Muscle layer of duodenum (tissue), 2 donors: Measurements from ENCODE around the gene RPS6KC1.
"Not testable (repeated sequence)": the region's sequence is repeated elsewhere in the genome, so short reads cannot be mapped to it uniquely, and the experiment has no call there.

Source experiments
- H3K27ac ChIP-seq: one replicate; pipeline ENCODE4 v1.7.0; 2013; ENCODE audit warnings: mild to moderate bottlenecking, low read length
- H3K27me3 ChIP-seq: one replicate; pipeline ENCODE4 v1.7.0; 2013; ENCODE audit warnings: low read depth, mild to moderate bottlenecking, control low read depth, low read length
- H3K36me3 ChIP-seq, 2 donors: one replicate each; pipeline ENCODE4 v1.7.0; 2013; ENCODE audit warnings: low read length in 2 of 2, control low read depth in 1 of 2, mild to moderate bottlenecking in 1 of 2; ENCODE audit not compliant: insufficient read depth in 2 of 2, control insufficient read depth in 1 of 2
- H3K4me1 ChIP-seq, 2 donors: one replicate each; pipeline ENCODE4 v1.7.0; 2013; ENCODE audit warnings: low read length in 2 of 2, mild to moderate bottlenecking in 2 of 2, control low read depth in 1 of 2, moderate library complexity in 1 of 2; ENCODE audit not compliant: insufficient read depth in 2 of 2, control insufficient read depth in 1 of 2
- H3K4me3 ChIP-seq, 2 donors: one replicate each; pipeline ENCODE4 v1.7.0; 2013; ENCODE audit warnings: low read length in 2 of 2, low read depth in 1 of 2, mild to moderate bottlenecking in 1 of 2
- H3K9me3 ChIP-seq, 2 donors: one replicate each; pipeline ENCODE4 v1.7.0; 2013; ENCODE audit warnings: low read length in 2 of 2, control low read depth in 1 of 2, mild to moderate bottlenecking in 1 of 2; ENCODE audit not compliant: control insufficient read depth in 1 of 2
- donor health status: healthy.

The RPS6KC1 gene, protein sequence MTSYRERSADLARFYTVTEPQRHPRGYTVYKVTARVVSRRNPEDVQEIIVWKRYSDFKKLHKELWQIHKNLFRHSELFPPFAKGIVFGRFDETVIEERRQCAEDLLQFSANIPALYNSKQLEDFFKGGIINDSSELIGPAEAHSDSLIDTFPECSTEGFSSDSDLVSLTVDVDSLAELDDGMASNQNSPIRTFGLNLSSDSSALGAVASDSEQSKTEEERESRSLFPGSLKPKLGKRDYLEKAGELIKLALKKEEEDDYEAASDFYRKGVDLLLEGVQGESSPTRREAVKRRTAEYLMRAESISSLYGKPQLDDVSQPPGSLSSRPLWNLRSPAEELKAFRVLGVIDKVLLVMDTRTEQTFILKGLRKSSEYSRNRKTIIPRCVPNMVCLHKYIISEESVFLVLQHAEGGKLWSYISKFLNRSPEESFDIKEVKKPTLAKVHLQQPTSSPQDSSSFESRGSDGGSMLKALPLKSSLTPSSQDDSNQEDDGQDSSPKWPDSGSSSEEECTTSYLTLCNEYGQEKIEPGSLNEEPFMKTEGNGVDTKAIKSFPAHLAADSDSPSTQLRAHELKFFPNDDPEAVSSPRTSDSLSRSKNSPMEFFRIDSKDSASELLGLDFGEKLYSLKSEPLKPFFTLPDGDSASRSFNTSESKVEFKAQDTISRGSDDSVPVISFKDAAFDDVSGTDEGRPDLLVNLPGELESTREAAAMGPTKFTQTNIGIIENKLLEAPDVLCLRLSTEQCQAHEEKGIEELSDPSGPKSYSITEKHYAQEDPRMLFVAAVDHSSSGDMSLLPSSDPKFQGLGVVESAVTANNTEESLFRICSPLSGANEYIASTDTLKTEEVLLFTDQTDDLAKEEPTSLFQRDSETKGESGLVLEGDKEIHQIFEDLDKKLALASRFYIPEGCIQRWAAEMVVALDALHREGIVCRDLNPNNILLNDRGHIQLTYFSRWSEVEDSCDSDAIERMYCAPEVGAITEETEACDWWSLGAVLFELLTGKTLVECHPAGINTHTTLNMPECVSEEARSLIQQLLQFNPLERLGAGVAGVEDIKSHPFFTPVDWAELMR

DNA sequence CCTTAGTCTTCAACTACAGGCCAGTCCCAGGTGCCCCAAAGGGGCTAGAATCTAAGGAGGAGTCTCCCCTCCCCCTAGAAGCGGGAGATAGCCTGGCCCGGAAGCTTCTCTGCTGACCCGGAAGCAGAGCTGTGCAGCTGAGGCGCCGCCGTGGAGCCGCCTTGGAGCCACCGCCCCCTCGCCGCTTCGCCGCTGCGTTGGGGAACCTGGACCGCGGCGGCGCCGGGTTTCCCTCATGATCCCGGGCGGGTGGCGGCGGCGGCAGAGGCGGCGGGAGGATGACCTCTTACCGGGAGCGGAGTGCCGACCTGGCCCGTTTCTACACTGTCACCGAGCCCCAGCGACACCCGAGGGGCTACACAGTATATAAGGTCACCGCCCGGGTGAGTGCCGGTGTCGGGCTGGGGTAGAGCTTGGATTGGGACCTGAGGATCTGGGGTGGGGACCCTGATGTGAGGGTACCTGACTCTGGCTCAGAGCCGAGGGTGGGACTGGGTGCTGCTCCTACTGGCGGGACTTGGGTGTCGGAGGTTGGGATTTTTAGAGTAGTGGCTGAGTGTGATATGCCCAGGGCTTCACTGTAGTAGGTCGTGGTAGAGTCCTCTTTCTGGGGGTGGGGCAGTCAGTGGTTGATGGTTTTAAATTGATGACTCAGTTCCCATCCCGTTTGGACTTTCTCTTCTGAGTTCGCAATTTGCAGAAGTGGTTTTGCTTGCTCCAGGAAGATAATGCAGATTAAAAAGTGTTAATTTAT is at the start of gene RPS6KC1:
Gene RPS6KC1, plus strand, starts transcription at position 115 of the 754 bp plus-strand sequence. Its CDS starts 164 bp downstream, at position 279.
- Histone ChIP-seq H3K27ac (peak within 1 kb of the TSS; percentile 80), H3K4me1 (peaks cover 4 to 17% of the 10 kb centered on the region in 2 donors), H3K9me3 (no peaks in the 10 kb centered on the region), H3K27me3 (no peaks in the 10 kb centered on the region), H3K4me3 (peak within 1 kb of the TSS; percentile 89 to 96), H3K36me3 (no peaks in the 10 kb centered on the region)

- H3K9me3 ChIP-seq = no peaks in the 10 kb centered on the region
- peaks cover 28 to 55% of the 10 kb centered on the region in 2 donors for H3K36me3 ChIP-seq
- H3K27me3 ChIP-seq = no peaks in the 10 kb centered on the region
- no peaks in the 10 kb centered on the region for H3K4me1 ChIP-seq
- no peak overlapping the region for H3K27ac ChIP-seq
- no peak overlapping the region for H3K4me3 ChIP-seq
Observed at GRCh38 chr1:213003256-213003655, 47.8 kb upstream of the RPS6KC1 start.

DNA sequence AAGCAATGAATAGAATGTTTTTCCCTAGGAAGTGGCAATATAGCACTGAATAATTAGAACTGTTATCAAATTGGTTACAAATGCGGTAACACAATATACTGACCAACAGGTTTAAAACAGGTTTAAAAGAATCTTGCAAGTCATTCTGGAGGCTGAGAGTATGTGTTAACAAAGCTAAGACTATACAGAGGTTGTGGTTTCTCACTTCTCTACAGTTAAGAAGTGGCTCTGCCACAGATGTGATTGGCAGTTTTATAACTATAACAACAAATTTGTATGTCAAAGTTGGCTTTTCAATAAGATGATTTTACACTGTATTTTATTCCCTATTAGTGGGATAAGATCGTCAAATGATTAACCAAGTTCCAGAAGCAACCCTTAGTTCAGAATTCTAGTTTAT is 42.5 kb upstream of the RPS6KC1 start:
- H3K27ac ChIP-seq = no peak overlapping the region

DNA sequence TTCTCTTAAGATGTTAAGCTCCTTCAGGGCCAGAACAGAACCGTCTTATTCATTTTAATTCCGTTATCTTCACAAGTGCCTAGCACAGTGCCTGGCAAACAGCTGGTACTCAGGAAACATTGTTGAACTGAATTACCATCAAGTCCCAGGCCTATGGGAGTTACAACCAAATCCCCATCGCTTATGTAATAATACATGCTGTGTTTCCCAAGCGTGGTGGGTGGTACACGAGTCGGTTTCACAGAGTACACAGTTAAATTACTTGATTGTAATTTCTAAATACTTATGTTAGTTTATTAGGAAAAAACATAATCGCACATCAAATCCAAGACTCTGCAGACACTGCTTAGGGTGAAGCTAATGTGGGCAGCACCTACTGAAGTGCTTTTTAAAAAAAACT is 36.4 kb upstream of the RPS6KC1 start:
- peaks cover 4 to 7% of the 10 kb centered on the region in 2 donors for H3K36me3 ChIP-seq
- no peaks in the 10 kb centered on the region for H3K27me3 ChIP-seq
- H3K27ac ChIP-seq = peak overlapping the region; percentile 84
- peak overlapping the region; percentile 78 to 85 for H3K4me3 ChIP-seq
- peaks cover 5 to 19% of the 10 kb centered on the region in 2 donors for H3K4me1 ChIP-seq
- no peaks in the 10 kb centered on the region for H3K9me3 ChIP-seq

More for the DNA sequence above, 42.5 kb upstream of the RPS6KC1 start:
- Histone ChIP-seq H3K4me3 (no peak overlapping the region), H3K4me1 (peaks cover 0 to 7% of the 10 kb centered on the region in 2 donors), H3K27me3 (no peaks in the 10 kb centered on the region), H3K36me3 (peaks cover 17 to 40% of the 10 kb centered on the region in 2 donors), H3K9me3 (no peaks in the 10 kb centered on the region)

GRCh38 chr1:213015099-213016050 is 35.7 kb upstream of the RPS6KC1 start, which contains the start of gene ANGEL2:
Gene ANGEL2, minus strand, starts transcription at chr1:213015867. Its CDS starts 196 bp downstream, at chr1:213015671.
- Histone ChIP-seq H3K27me3 (no peaks in the 10 kb centered on the region), H3K9me3 (no peaks in the 10 kb centered on the region), H3K4me1 (peaks cover 5 to 19% of the 10 kb centered on the region in 2 donors), H3K36me3 (peaks cover 4 to 7% of the 10 kb centered on the region in 2 donors), H3K4me3 (peak within 1 kb of the TSS; percentile 78 to 85), H3K27ac (peak within 1 kb of the TSS; percentile 84)

DNA sequence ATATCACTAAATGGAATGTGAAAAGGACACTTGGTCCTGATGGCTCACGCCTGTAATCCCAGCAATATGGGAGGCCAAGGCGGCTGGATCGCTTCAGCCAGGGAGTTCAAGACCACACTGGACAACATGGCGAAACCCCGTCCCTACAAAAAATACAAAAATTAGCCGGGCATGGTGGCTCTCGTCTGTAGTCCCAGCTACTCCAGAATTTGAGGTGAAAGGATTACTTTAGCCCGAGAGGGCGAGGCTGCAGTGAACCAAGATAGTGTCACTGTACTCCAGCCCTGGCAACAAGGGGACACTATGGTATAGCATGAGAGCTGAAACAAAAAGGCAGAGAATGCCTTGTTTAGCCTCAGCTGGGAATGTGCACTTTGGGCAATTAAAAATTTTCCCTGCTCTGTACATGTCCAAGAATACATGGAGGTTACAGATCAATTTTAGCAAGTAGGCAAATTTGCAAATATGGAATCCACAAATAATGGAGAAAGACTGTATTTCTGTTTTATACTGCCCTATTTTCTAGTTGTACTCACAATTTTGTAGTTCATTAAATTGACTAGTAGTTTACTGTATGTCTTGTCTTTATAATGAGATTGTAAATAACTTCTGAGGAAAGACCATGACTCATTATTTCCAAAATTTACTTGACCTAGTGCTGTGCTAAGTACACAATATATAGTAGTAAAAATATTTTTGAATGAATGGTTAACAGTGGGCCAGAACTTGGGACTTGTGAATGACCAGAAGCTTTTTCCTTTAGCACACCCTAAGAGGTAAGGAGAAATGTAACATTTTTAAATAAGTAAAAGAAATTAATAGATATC is 33.4 kb upstream of the RPS6KC1 start:
- Histone ChIP-seq H3K36me3 (peaks cover 0 to 1% of the 10 kb centered on the region in 2 donors), H3K4me3 (no peak overlapping the region), H3K27ac (no peak overlapping the region), H3K4me1 (peaks cover 5 to 14% of the 10 kb centered on the region in 2 donors), H3K9me3 (no peaks in the 10 kb centered on the region), H3K27me3 (no peaks in the 10 kb centered on the region)

GRCh38 chr1:213019450-213019849 is 31.6 kb upstream of the RPS6KC1 start:
- Histone ChIP-seq H3K4me1 (peaks cover 3 to 4% of the 10 kb centered on the region in 2 donors), H3K27ac (no peak overlapping the region), H3K9me3 (no peaks in the 10 kb centered on the region), H3K4me3 (no peak overlapping the region), H3K27me3 (no peaks in the 10 kb centered on the region), H3K36me3 (no peaks in the 10 kb centered on the region)

- H3K36me3 ChIP-seq = no peaks in the 10 kb centered on the region
- H3K4me1 ChIP-seq = no peaks in the 10 kb centered on the region
- no peaks in the 10 kb centered on the region for H3K27me3 ChIP-seq
- no peak overlapping the region for H3K27ac ChIP-seq
- H3K9me3 ChIP-seq = no peaks in the 10 kb centered on the region
- no peak overlapping the region for H3K4me3 ChIP-seq
Observed at GRCh38 chr1:213020016-213020415, 31.0 kb upstream of the RPS6KC1 start.

GRCh38 chr1:213027024-213027423 is 24.0 kb upstream of the RPS6KC1 start:
- not testable (repeated sequence) for H3K36me3 ChIP-seq, H3K4me3 ChIP-seq

More at GRCh38 chr1:213027024-213027423, 24.0 kb upstream of the RPS6KC1 start:
- not testable (repeated sequence) for H3K9me3 ChIP-seq, H3K4me1 ChIP-seq, H3K27me3 ChIP-seq, H3K27ac ChIP-seq
